ENCODE results near the gene RNFT2.

The RNFT2 gene

GRCh38 chr12:116709768-116710167 is 28.3 kb upstream of the RNFT2 start:
- DNase-seq (ENCODE audit: low read depth in 3 of 3), result no peak

GRCh38 chr12:116710370-116711150 is 27.6 kb upstream of the RNFT2 start:
- no peak for DNase-seq (ENCODE audit: low read depth in 3 of 3)

GRCh38 chr12:116712458-116713303 is 25.4 kb upstream of the RNFT2 start:
- no peak for DNase-seq (ENCODE audit: low read depth in 3 of 3)

GRCh38 chr12:116713527-116713926 is 24.6 kb upstream of the RNFT2 start:
- DNase-seq (ENCODE audit: low read depth in 3 of 3), result no peak

- no peak for DNase-seq (ENCODE audit: low read depth in 3 of 3)
Measured at GRCh38 chr12:116714175-116714574, 23.9 kb upstream of the RNFT2 start.

- DNase-seq (ENCODE audit: low read depth in 3 of 3), result no peak
Measured at GRCh38 chr12:116717466-116718437, 20.4 kb upstream of the RNFT2 start.

- no peak for DNase-seq (ENCODE audit: low read depth in 3 of 3)
Measured at GRCh38 chr12:116718655-116719454, 19.3 kb upstream of the RNFT2 start.

- DNase-seq (ENCODE audit: low read depth in 3 of 3), result no peak
Measured at GRCh38 chr12:116719731-116720528, 18.2 kb upstream of the RNFT2 start.

- no peak for DNase-seq (ENCODE audit: low read depth in 3 of 3)
Measured at GRCh38 chr12:116722245-116722644, 15.9 kb upstream of the RNFT2 start.

- DNase-seq (ENCODE audit: low read depth in 3 of 3), result no peak
Measured at GRCh38 chr12:116726694-116727093, 11.4 kb upstream of the RNFT2 start.

GRCh38 chr12:116727261-116727660 is 10.9 kb upstream of the RNFT2 start:
- no peak for DNase-seq (ENCODE audit: low read depth in 3 of 3)

GRCh38 chr12:116727891-116728290 is 10.2 kb upstream of the RNFT2 start:
- DNase-seq (ENCODE audit: low read depth in 3 of 3), result no peak

GRCh38 chr12:116731801-116732200 is 6.3 kb upstream of the RNFT2 start:
- no peak for DNase-seq (ENCODE audit: low read depth in 3 of 3)

GRCh38 chr12:116734156-116734768 is 3.9 kb upstream of the RNFT2 start:
- no peak for DNase-seq (ENCODE audit: low read depth in 3 of 3)

GRCh38 chr12:116735084-116735483 is 3.0 kb upstream of the RNFT2 start:
- no peak for DNase-seq (ENCODE audit: low read depth in 3 of 3)

GRCh38 chr12:116735951-116736599 is 2.0 kb upstream of the RNFT2 start:
- DNase-seq (ENCODE audit: low read depth in 3 of 3), result no peak

GRCh38 chr12:116736962-116737773 is 947 bp upstream of the RNFT2 start:
- DNase-seq (ENCODE audit: low read depth in 3 of 3), result no peak

- DNase-seq (ENCODE audit: low read depth in 3 of 3), result no peak
Measured at GRCh38 chr12:116739381-116739887, 1.3 kb downstream of the RNFT2 start.

Data from stimulated activated CD4-positive, alpha-beta T cell treated with anti-CD3 and anti-CD28 coated beads, TNF-alpha, amount 100 ng/mL, for 4 hours (primary cell).